ENCODE results near the gene HERC2. TPM values are rescaled to one million over a fixed set of nuclear protein-coding genes. Genes with fewer than 3 reads are reported as not detected.

HERC2 gene
- total and polyA plus RNA-seq, 9 of the 15 experiments (the other 6 are each of a cell fraction or from before 2014, with no cell fraction given) = 10.6 to 84.0 (median 42.6) TPM

- TF ChIP-seq, protein P1, sequence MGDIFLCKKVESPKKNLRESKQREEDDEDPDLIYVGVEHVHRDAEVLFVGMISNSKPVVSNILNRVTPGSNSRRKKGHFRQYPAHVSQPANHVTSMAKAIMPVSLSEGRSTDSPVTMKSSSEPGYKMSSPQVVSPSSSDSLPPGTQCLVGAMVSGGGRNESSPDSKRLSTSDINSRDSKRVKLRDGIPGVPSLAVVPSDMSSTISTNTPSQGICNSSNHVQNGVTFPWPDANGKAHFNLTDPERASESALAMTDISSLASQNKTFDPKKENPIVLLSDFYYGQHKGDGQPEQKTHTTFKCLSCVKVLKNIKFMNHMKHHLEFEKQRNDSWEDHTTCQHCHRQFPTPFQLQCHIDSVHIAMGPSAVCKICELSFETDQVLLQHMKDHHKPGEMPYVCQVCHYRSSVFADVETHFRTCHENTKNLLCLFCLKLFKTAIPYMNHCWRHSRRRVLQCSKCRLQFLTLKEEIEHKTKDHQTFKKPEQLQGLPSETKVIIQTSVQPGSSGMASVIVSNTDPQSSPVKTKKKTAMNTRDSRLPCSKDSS (IDR thresholded peaks at IDR 0.05; ENCODE audit: low read depth, partially characterized antibody) = no peak
- TF ChIP-seq POLR2A (conservative IDR thresholded peaks at IDR 0.05) = 0 out of 2 replicates have a peak, but pooled peaks have one; percentile 22
- 85% methylated on average over 8 of the region's 8 CpGs for WGBS (ENCODE audit: insufficient coverage, low coverage, missing lambda C conversion rate)
- no peaks in the 10 kb centered on the region for H3K4me1 ChIP-seq (replicated peaks in 1 of 2; ENCODE audit: control insufficient read depth in 2 of 2, insufficient read depth in 2 of 2, low read length in 2 of 2)
- H3K27ac ChIP-seq (ENCODE audit: extremely low read depth, low read depth, low read length) = no peak overlapping the region
- H3K9ac ChIP-seq (ENCODE audit: insufficient read depth in 1 of 2, low read depth in 2 of 2, low read length in 2 of 2) = no peak overlapping the region
- no peaks in the 10 kb centered on the region for H3K9me3 ChIP-seq (replicated peaks; ENCODE audit: control insufficient read depth, insufficient read depth, low read depth, low read length)
- no peak for DNase-seq (ENCODE audit: extremely low read depth in 1 of 4, low spot score in 3 of 4)
- ChIA-PET CTCF (ENCODE audit: low intra/inter-chr PET ratio) (no interaction called here), POLR2A (no interaction called here)
- H3K27me3 ChIP-seq (ENCODE audit: control insufficient read depth in 2 of 2, insufficient read depth in 2 of 2, low read length in 2 of 2) = no peaks in the 10 kb centered on the region
- no peak overlapping the region for H3K4me3 ChIP-seq
- in situ Hi-C loops (cut with MboI) = no loop called here
- no peak for FAIRE-seq
- H3K9me1 ChIP-seq (ENCODE audit: control insufficient read depth, insufficient read depth, low read length) = no peaks in the 10 kb centered on the region
- intact Hi-C loops (cut with micrococcal nuclease) = no loop called here
- no peaks in the 10 kb centered on the region for H4K20me1 ChIP-seq (replicated peaks; ENCODE audit: control insufficient read depth, insufficient read depth, low read length)
- H3K79me2 ChIP-seq (ENCODE audit: control insufficient read depth, insufficient read depth, low read length) = no peaks in the 10 kb centered on the region
- H2AFZ ChIP-seq (ENCODE audit: low read depth, low read length) = no peak overlapping the region
- BruUV-seq (replicated peaks) = no TSS peak
- no peak for ATAC-seq
- no peak overlapping the region for H3K4me2 ChIP-seq (ENCODE audit: insufficient read depth, low read length)
- peaks cover 82% of the 10 kb centered on the region for H3K36me3 ChIP-seq (ENCODE audit: control insufficient read depth, insufficient read depth, low read length)
Measured at GRCh38 chr15:28182731-28183130, 139.2 kb downstream of the HERC2 start.

DNA sequence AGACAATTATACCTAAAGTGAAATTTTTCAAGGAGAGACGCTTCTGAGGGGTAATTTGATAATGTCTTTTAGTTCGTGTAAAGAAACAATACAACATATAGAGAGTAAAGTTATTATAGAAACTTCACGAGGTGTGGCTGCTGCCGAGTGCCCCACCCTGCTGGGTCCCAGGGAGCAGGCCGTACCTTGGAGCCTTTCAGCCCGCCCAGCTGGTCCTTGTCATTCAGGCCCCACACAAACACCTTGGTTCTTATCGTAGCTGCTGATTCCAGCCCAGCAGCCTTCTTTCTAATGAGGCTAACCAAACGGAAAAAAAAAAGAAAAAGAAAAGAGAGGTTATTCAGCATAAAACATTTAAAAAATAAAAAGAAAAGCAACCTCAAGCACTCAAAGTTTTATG is 139.8 kb downstream of the HERC2 start:
- WGBS (ENCODE audit: insufficient coverage, low coverage, missing lambda C conversion rate) = 85% methylated on average over 8 of the region's 8 CpGs
- Histone ChIP-seq H3K79me2 (ENCODE audit: control insufficient read depth, insufficient read depth, low read length) (no peaks in the 10 kb centered on the region), H4K20me1 (replicated peaks; ENCODE audit: control insufficient read depth, insufficient read depth, low read length) (no peaks in the 10 kb centered on the region), H3K27me3 (ENCODE audit: control insufficient read depth in 2 of 2, insufficient read depth in 2 of 2, low read length in 2 of 2) (no peaks in the 10 kb centered on the region), H2AFZ (ENCODE audit: low read depth, low read length) (no peak overlapping the region), H3K36me3 (ENCODE audit: control insufficient read depth, insufficient read depth, low read length) (peaks cover 82% of the 10 kb centered on the region), H3K9me1 (ENCODE audit: control insufficient read depth, insufficient read depth, low read length) (no peaks in the 10 kb centered on the region), H3K27ac (ENCODE audit: extremely low read depth, low read depth, low read length) (no peak overlapping the region), H3K4me3 (no peak overlapping the region), H3K4me1 (replicated peaks in 1 of 2; ENCODE audit: control insufficient read depth in 2 of 2, insufficient read depth in 2 of 2, low read length in 2 of 2) (no peaks in the 10 kb centered on the region), H3K9me3 (replicated peaks; ENCODE audit: control insufficient read depth, insufficient read depth, low read depth, low read length) (no peaks in the 10 kb centered on the region), H3K4me2 (ENCODE audit: insufficient read depth, low read length) (no peak overlapping the region), H3K9ac (ENCODE audit: insufficient read depth in 1 of 2, low read depth in 2 of 2, low read length in 2 of 2) (no peak overlapping the region)
- DNase-seq (ENCODE audit: extremely low read depth in 1 of 4, low spot score in 3 of 4) (no peak), FAIRE-seq (no peak), ATAC-seq (no peak)
- no TSS peak for BruUV-seq (replicated peaks)
- intact Hi-C loops (cut with micrococcal nuclease) (no loop called here), in situ Hi-C loops (cut with MboI) (no loop called here)
- ChIA-PET POLR2A (no interaction called here), CTCF (ENCODE audit: low intra/inter-chr PET ratio) (no interaction called here)
- TF ChIP-seq CREB3 (tag; conservative IDR thresholded peaks at IDR 0.05; ENCODE audit: low read depth) (no peak), MBD2 (IDR thresholded peaks at IDR 0.05; ENCODE audit: borderline replicate concordance, low read depth) (no peak), E2F4 (CRISPR knock-in tag; IDR thresholded peaks at IDR 0.05; ENCODE audit: low read depth) (no peak), LEF1 (IDR thresholded peaks at IDR 0.05) (no peak), RBM15 (IDR thresholded peaks at IDR 0.05; ENCODE audit: insufficient read depth, low read length) (no peak), ZKSCAN8 (CRISPR knock-in tag; IDR thresholded peaks at IDR 0.05) (no peak), ZNF263 (CRISPR knock-in tag; IDR thresholded peaks at IDR 0.05; ENCODE audit: borderline replicate concordance) (no peak), ZNF354B (CRISPR knock-in tag; IDR thresholded peaks at IDR 0.05) (no peak)
- TF ChIP-seq, protein P2, sequence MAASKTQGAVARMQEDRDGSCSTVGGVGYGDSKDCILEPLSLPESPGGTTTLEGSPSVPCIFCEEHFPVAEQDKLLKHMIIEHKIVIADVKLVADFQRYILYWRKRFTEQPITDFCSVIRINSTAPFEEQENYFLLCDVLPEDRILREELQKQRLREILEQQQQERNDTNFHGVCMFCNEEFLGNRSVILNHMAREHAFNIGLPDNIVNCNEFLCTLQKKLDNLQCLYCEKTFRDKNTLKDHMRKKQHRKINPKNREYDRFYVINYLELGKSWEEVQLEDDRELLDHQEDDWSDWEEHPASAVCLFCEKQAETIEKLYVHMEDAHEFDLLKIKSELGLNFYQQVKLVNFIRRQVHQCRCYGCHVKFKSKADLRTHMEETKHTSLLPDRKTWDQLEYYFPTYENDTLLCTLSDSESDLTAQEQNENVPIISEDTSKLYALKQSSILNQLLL (CRISPR knock-in tag; IDR thresholded peaks at IDR 0.05; ENCODE audit: borderline replicate concordance) = no peak
